Measurements from ENCODE around the gene CD274. TPM values are rescaled to one million over a fixed set of nuclear protein-coding genes. Genes with fewer than 3 reads are reported as not detected.

Gene CD274
- total and polyA plus RNA-seq, 8 donors, result 0.46 to 33.3 (median 1.5) TPM; not detected in 2

DNA sequence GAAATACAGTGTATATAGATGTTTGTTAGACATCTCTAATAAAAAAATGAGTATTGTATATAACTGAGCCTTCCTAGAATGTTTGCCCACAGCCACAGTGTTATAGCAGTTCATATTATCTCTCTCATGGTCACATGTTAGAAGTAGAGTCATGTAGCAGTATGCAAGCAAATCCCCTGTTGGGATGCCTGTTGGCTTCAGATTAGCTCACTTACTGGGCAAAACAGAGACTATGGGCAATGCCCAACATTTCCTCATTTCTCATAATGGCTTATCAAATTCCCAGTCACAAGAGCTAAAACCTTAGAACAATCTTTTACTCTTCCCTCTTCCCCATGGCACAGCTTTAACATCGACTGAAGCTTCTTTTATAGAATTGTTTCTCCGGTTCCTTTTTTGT is 33.0 kb downstream of the CD274 start:
- TF ChIP-seq POLR2A (IDR thresholded peaks at IDR 0.05) (no peak), EP300 (IDR thresholded peaks at IDR 0.05) (no peak), POLR2AphosphoS5 (IDR thresholded peaks at IDR 0.05) (no peak)
- TF ChIP-seq, protein P1, sequence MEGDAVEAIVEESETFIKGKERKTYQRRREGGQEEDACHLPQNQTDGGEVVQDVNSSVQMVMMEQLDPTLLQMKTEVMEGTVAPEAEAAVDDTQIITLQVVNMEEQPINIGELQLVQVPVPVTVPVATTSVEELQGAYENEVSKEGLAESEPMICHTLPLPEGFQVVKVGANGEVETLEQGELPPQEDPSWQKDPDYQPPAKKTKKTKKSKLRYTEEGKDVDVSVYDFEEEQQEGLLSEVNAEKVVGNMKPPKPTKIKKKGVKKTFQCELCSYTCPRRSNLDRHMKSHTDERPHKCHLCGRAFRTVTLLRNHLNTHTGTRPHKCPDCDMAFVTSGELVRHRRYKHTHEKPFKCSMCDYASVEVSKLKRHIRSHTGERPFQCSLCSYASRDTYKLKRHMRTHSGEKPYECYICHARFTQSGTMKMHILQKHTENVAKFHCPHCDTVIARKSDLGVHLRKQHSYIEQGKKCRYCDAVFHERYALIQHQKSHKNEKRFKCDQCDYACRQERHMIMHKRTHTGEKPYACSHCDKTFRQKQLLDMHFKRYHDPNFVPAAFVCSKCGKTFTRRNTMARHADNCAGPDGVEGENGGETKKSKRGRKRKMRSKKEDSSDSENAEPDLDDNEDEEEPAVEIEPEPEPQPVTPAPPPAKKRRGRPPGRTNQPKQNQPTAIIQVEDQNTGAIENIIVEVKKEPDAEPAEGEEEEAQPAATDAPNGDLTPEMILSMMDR (IDR thresholded peaks at IDR 0.05), result no peak
- Histone ChIP-seq H3K36me3 (no peaks in the 10 kb centered on the region), H3K27ac (no peak overlapping the region), H3K27me3 (no peaks in the 10 kb centered on the region), H3K9me3 (no peaks in the 10 kb centered on the region), H3K4me3 (no peak overlapping the region), H3K4me1 (no peaks in the 10 kb centered on the region)
- no peak for DNase-seq
- 70 to 96% (median 95%) methylated on average over 2 of the region's 2 CpGs for WGBS, 5 donors
- intact Hi-C loops (cut with DNase I; ENCODE audit: low total_unique reads), result no loop called here

DNA sequence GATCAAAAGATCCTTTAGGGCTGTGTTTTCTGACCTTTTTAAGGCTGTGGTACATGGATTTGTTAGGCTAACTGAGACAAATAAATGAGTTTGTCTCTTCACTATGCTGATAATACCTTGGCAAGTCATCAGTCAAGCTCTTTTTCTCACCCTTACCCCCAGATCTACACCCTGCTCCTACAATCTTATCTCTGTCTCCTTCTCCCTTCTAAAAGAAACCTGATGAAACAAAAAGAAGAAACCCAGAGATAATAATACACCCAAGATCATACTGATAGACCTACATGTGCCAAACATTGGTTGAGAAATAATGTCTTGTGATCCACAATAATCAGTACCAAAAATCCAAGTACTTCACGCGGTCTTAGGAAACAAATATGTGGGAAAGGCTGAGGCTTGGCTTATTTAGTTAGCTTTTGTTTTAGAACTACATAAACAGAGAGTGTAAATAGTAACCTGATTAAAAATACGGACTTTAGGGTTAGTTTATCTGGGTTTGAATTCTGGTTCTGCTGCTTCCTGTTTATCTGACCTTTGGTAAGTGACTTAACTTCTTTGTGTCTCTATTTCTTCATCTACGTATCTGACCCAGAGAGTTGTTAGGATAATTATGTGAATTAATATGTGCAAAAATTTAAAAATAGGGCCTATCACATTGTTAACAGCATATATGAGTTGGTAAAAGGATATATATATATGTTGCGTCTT is 35.2 kb downstream of the CD274 start:
- Histone ChIP-seq H3K27ac (no peak overlapping the region), H3K36me3 (no peaks in the 10 kb centered on the region), H3K9me3 (no peaks in the 10 kb centered on the region), H3K27me3 (no peaks in the 10 kb centered on the region), H3K4me1 (no peaks in the 10 kb centered on the region), H3K4me3 (no peak overlapping the region)
- intact Hi-C loops (cut with DNase I; ENCODE audit: low total_unique reads), result no loop called here
- TF ChIP-seq POLR2A (IDR thresholded peaks at IDR 0.05) (no peak), POLR2AphosphoS5 (IDR thresholded peaks at IDR 0.05) (no peak)
- DNase-seq, result no peak
- 40 to 63% (median 55%) methylated on average over 5 of the region's 5 CpGs for WGBS, 5 donors

DNA sequence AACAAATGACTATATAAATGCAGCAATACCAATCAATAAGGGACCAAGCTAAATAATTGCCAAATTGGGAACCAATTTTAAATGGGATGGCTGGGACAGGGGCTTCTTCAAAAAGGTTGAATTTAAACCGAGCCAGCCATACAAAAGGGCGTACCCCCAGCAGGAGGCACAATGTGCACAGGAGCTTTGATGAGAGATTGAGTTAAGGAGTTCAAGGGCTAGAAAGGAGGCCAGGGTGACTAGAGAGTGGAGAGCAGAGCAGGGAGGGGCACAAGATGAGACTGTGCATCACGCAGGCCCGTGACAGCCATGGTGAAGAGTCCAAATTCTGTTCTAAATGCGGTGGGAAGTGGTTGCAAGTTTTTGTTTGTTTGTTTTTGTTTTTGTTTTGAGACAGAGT is 36.6 kb downstream of the CD274 start:
- Histone ChIP-seq H3K27me3 (no peaks in the 10 kb centered on the region), H3K4me3 (no peak overlapping the region), H3K4me1 (no peaks in the 10 kb centered on the region), H3K9me3 (no peaks in the 10 kb centered on the region), H3K36me3 (no peaks in the 10 kb centered on the region), H3K27ac (no peak overlapping the region)
- no peak for DNase-seq
- WGBS, 5 donors, result 86 to 98% (median 96%) methylated on average over 5 of the region's 5 CpGs
- intact Hi-C loops (cut with DNase I; ENCODE audit: low total_unique reads), result no loop called here
- no peak for TF ChIP-seq EP300 (IDR thresholded peaks at IDR 0.05)
- no peak for TF ChIP-seq POLR2A (IDR thresholded peaks at IDR 0.05)
- no peak for TF ChIP-seq POLR2AphosphoS5 (IDR thresholded peaks at IDR 0.05)
- TF ChIP-seq, protein P1 (IDR thresholded peaks at IDR 0.05), result no peak

- 81 to 89% (median 87%) methylated on average over 9 of the region's 9 CpGs for WGBS, 5 donors
- H3K27ac ChIP-seq, result no peak overlapping the region
- intact Hi-C loops (cut with DNase I; ENCODE audit: low total_unique reads), result no loop called here
- no peaks in the 10 kb centered on the region for H3K36me3 ChIP-seq
- H3K4me1 ChIP-seq, result no peaks in the 10 kb centered on the region
- H3K9me3 ChIP-seq, result no peaks in the 10 kb centered on the region
- TF ChIP-seq, protein P1 (IDR thresholded peaks at IDR 0.05), result no peak
- DNase-seq, result no peak
- H3K4me3 ChIP-seq, result no peak overlapping the region
- H3K27me3 ChIP-seq, result no peaks in the 10 kb centered on the region
These were observed 38.1 kb downstream of the CD274 start for GRCh38 chr9:5488221-5489008.

All from stomach (tissue), 9 donors.